Nucleus accumbens (tissue), 56 donors: ENCODE measurements around the gene LSM10.

Experiments used
- DNase-seq, 56 donors: peaks; one replicate each; lab custom pipeline; 2025; lab: John Stamatoyannopoulos, UW

LSM10 gene

GRCh38 chr1:36397378-36398230 lies at the start of gene LSM10:
Gene LSM10, minus strand, starts transcription at chr1:36397908. Its CDS starts 3,779 bp downstream, at chr1:36394129.
- DNase-seq: peak; percentile 53 to 97 (median 88)

GRCh38 chr1:36447450-36447849 lies 49.7 kb upstream of the LSM10 start:
- no peak for DNase-seq

- DNase-seq: no peak
Measured at GRCh38 chr1:36446746-36447145, 49.0 kb upstream of the LSM10 start.

DNA sequence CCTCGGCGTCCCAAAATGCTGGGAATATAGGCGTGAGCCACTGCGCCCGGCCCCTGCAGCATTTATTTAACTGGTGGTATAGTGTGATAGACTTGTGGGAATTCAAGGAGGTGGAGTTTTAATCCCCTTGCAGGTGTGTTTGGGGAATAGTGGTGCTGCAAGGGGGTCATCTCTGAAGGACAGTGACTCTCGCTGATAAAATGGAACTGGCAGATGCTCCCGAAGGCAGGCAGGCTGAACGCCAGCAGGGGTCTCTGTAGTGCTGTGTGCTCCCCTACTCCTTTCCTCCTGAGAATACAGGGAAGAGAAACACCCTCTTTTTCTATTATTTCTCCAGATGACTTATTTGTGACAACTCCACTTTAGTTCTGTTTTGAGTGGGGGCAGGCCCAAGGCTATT lies 48.6 kb upstream of the LSM10 start:
- DNase-seq: peak in 4 of 56 donors; percentile 1 to 47 (median 10)

DNA sequence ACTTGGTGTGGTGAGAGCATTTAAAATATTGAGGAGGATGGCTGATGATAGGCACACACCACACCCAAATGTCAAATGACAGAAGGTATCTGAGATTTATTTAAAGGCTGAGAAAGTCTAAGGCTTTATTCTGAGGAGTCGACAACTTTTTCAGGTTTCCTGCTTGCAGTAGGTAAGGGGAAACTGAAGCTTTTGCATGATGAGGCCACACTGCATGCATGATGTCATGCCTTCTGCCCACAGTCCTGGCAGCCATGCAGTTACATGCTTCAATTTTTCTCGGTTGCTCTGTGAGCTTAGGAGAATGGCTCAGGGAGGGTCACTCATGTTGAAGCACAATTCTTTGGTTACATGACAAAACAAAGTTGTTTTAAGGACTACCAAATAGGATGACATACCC lies 45.6 kb upstream of the LSM10 start:
- no peak for DNase-seq

DNA sequence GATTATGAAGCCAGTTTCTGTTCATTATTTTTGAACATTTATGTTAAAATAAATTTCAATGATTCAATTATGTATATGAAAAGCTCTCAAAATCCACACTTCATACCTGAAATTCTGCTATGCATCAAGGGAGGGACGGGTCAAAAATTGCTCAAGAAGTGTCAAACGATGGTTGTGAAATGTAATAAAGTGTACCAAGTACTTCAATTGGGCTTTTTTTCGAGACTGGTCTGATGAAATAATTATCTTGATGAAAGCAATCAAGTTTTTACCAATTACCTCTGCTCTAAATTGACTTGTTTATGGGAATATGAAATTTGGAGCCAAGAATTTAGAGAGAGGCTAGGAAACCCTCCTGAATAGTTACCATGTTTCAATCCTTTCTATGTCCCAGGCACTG lies 44.6 kb upstream of the LSM10 start:
- no peak for DNase-seq

- DNase-seq: no peak
Measured at GRCh38 chr1:36440646-36441045, 42.9 kb upstream of the LSM10 start.

- no peak for DNase-seq
Measured at GRCh38 chr1:36440044-36440443, 42.3 kb upstream of the LSM10 start.

DNA sequence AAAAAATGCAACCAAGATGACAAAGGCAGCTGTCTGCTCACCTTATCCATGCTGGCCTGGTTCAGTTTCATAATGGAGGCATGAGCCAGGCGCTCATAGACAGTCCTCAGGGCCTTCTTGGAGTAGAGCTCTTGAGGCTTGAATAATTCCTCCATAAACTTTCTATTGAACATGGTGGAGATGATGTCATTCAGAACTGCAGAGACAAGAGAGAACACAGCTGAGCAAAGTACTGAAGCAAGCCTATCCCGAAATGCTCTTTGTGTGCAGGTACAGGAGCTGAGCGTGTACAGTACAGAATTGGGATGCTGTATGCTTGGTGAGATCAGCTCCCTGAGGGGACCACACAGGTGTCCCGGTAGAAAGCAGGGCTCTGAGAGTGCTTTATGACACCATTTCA lies 41.0 kb upstream of the LSM10 start:
- DNase-seq: no peak

DNA sequence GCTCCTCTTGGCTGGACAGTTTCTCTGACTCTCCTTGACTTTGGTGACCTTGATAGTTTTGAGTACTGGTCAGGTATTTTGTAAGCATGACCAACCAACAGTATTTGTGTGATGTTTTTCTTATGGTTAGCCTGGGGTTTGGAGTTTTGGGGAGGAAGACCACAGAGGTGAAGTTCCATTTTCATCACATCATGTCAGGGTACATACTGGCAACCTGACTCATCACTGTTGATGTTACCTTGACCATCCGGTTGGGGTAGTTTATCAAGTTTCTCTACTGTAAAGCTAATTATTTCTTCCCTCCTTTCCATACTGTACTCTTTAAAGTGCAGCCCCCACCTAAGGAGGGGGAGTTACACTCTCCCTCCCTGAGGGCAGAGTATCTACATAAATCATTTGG lies 39.1 kb upstream of the LSM10 start:
- DNase-seq: no peak

- DNase-seq: no peak
Measured at GRCh38 chr1:36433102-36433501, 35.4 kb upstream of the LSM10 start.

DNA sequence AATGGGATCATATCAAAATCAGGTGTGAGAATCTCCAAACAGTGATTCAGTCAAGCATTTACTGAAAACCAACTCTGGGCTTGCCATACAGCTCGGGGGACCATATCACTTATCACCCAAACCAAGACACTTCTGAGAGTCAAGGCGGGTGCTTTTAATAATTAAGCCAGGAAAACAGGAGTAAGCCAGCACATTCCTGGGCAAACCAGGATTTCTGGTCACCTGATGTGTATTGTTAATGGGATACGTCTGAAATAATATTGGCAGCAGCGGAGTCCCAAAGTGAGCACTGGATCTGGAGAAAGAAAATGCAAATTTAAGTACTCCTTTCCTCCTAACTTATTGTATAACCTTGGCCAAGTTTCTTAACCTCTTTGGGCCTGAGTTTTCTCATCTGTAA lies 34.9 kb upstream of the LSM10 start:
- no peak for DNase-seq

DNA sequence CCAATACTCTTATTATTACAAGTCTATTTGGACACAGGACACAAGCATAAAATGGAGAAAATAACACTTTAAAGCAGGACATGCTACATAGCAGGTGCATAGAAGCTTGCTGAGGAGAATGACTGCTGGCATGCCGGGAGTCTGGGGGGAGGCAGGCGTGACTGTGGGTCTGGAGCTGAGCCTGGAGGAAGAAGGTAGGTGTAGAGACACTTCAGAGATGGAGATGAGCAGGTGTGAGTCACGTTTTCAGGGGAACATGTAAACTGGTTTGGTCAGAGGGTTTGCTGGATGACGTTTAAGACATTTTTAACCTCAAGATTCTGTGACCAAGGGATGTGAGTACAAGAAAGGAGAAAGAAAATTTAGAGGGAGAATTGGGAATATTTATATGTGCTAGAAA lies 28.1 kb upstream of the LSM10 start:
- peak in 10 of 56 donors; percentile 3 to 27 (median 12) for DNase-seq

DNA sequence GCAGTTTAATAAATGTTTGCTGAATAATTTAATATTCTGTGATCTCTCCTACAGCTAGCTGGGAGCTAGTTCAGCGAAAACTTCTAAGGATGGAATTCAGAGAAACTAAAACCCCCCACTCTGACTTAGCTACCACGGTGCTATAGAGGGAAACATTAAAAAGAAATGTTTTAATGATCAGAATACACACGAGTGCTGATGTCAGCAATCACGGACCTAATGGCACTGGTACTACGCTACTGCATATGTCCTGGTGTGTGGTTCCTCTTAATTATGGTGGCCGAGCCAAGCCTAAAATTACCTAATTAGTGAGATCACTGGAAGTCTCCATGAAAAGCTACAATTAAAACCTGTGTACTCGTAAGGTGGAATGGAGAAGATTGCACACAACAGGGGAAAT lies 23.9 kb upstream of the LSM10 start:
- no peak for DNase-seq

DNA sequence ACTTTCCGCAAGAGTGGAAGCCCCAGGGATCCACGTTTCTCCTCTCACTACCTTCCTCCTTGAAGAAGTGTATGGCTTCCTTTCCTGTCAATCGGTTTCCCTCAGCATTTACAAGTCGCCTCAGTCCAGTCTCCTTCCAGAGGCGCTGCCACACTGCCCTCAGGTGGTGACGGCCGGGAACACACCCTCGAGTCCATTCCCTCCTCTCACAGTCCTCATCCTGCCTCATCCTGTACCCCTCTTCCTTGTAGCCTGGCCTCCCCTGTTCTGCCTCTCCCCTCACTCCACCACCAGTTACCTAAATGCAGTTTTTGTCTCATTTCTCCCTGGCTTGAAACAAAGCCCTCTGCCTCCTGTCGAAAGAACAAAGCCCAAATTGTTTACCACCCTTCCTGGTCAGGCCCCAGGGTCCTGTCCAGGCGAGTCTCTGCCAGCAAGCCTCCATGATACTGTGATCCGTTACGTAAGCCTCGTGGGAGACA lies 23.2 kb upstream of the LSM10 start:
- peak in 51 of 56 donors; percentile 30 to 92 (median 67) for DNase-seq

DNA sequence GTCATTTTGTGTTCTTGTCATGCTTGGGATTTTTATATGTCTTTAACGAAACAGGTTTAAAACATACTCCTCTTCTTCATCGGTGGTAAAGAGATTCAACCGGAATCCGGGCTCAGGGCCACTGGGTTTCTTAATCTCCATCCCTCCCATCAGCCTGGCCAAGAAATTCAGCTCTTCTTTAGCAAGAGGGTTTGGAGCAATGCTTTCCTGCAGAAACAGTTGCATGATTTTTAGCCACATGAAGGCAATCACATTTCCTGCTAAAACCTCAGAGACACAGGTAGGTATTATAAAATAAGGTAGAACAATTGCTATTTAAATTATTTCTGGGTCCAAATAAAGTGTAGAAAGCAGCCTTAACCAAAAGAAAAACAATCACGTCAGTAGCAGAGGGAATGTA lies 22.7 kb upstream of the LSM10 start:
- no peak for DNase-seq

DNA sequence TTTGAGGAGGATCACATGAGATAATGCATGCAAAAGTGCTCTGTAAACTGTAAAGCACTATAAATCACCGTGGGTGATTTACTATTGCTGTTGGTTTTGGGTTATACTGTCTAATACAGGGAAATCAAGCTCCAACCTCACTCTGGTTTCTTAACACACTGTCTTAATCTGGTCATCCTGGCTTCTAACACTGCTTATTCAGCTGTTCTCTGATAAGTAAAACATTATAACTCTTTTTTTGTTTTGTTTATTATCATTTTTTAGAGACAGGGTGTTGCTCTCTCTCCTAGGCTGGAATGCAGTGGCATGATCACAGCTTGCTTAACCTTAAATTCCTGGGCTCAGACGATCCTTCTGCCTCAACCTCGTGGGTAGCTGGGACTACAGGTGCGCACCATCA lies 21.9 kb upstream of the LSM10 start:
- DNase-seq: no peak

DNA sequence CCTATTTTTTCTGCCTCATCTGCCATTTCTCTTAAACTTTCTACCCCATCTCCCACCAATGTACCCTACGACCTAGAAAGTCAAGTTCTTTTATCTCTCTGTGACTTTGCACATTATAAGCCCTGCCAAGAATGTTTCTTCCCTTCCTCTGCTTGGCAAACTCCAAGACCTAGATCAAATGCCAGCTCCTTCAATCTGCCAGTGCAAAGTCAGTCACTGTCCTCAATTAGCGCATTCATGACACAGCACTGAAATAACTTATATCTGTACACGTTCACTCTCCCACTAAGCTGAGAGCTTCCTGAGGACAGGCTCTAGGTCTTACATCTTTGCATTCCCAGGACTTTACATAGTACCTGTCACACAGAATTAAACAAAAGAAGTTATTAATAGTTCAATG lies 21.4 kb upstream of the LSM10 start:
- DNase-seq: no peak

DNA sequence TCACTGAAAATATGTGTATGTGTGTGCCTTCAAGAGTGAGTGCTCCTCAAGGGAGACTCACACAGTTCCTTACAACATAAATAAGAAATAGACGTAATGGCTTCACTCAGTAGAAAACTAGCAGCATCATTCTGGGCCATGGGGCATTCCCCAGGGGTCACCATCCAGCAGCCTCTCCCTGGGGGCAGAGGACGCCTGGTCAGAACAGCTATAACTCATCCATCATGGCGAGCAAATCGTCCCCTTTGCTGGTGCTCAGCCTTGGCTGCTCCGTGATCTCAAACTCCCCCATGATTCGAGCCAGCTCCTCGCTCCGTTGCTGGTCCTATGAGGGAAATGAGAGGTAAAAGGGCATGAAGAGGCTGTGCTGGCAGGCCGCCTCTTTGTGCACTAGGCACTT lies 20.2 kb upstream of the LSM10 start:
- no peak for DNase-seq

DNA sequence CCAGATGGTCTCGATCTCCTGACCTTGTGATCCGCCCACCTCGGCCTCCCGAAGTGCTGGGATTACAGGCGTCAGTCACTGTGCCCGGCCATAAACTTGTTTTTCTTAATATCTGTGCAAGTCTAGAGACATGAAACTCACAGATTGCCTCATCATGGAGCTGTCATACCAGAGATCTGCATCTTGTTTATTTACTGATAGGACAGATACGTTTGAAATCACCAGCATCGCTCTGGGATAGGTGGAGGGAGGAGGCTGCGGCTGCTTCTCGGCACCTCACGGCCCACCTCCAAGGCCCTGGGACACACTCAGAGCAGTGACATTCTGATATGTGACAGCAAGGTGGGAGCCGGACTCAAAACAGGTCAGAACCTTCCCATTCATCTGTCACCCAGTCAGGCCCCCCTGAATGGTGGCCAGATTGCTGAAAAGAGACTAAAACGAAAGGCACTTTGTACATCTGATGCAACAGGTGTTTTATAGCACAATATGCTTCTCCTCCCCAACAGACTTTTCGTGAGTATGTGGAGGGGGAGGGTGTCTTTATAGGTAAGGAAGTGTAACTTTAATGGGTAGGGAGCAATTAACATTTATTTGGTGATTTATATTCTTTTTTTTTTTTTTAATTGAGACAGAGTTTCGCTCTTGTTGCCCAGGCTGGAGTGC lies 18.1 kb upstream of the LSM10 start:
- DNase-seq: no peak

DNA sequence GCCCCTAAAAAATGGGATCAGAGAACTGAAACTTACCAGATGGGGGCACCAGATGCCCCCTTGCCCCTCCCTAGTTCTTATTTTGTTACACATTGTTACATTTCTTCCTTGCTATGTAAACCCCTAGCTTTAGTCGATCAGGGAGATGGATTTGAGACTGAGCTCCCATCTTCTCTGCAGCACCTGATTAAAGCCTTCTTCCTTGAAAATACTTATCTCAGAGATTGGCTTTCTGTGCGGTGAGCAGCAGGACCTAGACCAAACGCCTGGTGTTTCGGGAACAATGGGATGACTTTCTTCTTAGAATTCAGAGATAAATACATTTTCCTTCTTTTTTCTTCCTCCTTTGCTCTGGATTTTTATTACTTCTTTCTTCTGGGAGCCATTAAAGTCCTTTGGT lies 16.7 kb upstream of the LSM10 start:
- no peak for DNase-seq
